Type B pancreatic cell (in vitro differentiated cells): Measurements from ENCODE around the gene CPE. TPM values are rescaled to one million over a fixed set of nuclear protein-coding genes. Genes with fewer than 3 reads are reported as not detected.

Experiments
- DNase-seq: peaks from one replicate; pipeline ENCODE4 v3.0.0; 2021; ENCODE audit warnings: mixed read lengths; ENCODE audit not compliant: unreplicated experiment; ENCODE audit errors: extremely low spot score
- H3K27ac Mint-ChIP-seq: 2 replicates; pipeline ENCODE4 v1.8.0; 2021; ENCODE audit warnings: mild to moderate bottlenecking, mixed read lengths
- H3K27me3 Mint-ChIP-seq: 2 replicates; pipeline ENCODE4 v1.8.0; 2021; ENCODE audit warnings: mixed read lengths
- H3K36me3 Mint-ChIP-seq: 2 replicates; pipeline ENCODE4 v1.8.0; 2021; ENCODE audit warnings: mixed read lengths
- H3K4me1 Mint-ChIP-seq: one replicate; pipeline ENCODE4 v1.8.0; 2021; ENCODE audit warnings: mixed read lengths; ENCODE audit not compliant: unreplicated experiment
- H3K4me3 Mint-ChIP-seq: 2 replicates; pipeline ENCODE4 v1.8.0; 2021; ENCODE audit warnings: mild to moderate bottlenecking, mixed read lengths
- H3K9me3 Mint-ChIP-seq: 2 replicates; pipeline ENCODE4 v1.8.0; 2021; ENCODE audit warnings: mixed read lengths
- microRNA-seq: library from miRNA; unstranded; fragments of <30 nt; microRNA quantifications from one replicate; pipeline ENCODE4, GENCODE V29; 2020
- total RNA-seq: library from RNA; stranded (reverse); gene quantifications from 2 replicates; pipeline ENCODE4 v1.2.1, GENCODE V29; 2021; ENCODE audit warnings: low replicate concordance
- TF ChIP-seq, protein P1 (sequence below): fragments of 200-600 bp; sonication (generic); conservative IDR thresholded peaks from 2 replicates; pipeline ENCODE4 v1.5.0; 2021; ENCODE audit warnings: antibody characterized with exemption, mild to moderate bottlenecking

Gene CPE
- total RNA-seq, 1 donor from 2014 or later = 149 TPM

- Mint-ChIP-seq H3K9me3 (peaks cover 4% of the 10 kb centered on the region), H3K36me3 (no peaks in the 10 kb centered on the region), H3K4me1 (no peaks in the 10 kb centered on the region), H3K27ac (no peak overlapping the region), H3K4me3 (no peak overlapping the region), H3K27me3 (no peaks in the 10 kb centered on the region)
- TF ChIP-seq, protein P1, sequence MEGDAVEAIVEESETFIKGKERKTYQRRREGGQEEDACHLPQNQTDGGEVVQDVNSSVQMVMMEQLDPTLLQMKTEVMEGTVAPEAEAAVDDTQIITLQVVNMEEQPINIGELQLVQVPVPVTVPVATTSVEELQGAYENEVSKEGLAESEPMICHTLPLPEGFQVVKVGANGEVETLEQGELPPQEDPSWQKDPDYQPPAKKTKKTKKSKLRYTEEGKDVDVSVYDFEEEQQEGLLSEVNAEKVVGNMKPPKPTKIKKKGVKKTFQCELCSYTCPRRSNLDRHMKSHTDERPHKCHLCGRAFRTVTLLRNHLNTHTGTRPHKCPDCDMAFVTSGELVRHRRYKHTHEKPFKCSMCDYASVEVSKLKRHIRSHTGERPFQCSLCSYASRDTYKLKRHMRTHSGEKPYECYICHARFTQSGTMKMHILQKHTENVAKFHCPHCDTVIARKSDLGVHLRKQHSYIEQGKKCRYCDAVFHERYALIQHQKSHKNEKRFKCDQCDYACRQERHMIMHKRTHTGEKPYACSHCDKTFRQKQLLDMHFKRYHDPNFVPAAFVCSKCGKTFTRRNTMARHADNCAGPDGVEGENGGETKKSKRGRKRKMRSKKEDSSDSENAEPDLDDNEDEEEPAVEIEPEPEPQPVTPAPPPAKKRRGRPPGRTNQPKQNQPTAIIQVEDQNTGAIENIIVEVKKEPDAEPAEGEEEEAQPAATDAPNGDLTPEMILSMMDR = no peak
- DNase-seq = no peak
Observed at GRCh38 chr4:165542476-165542875, 163.7 kb downstream of the CPE start.

Small RNA genes within 50 kb of the gene (microRNA-seq; reads per million reads assigned to microRNA genes)
- gene MIR578 = not detected

Other genes with a start within 250 kb of the CPE start
- 14.1 and 15.6 TPM in 2 replicates for gene KLHL2, start 171.4 kb upstream of the CPE start, total RNA-seq
- gene MSMO1, start 51.3 kb upstream of the CPE start, total RNA-seq = 62.0 and 68.0 TPM in 2 replicates